ENCODE data around the gene WAC.
"Not testable (repeated sequence)": the region's sequence is repeated elsewhere in the genome, so short reads cannot be mapped to it uniquely, and the experiment has no call there.

DNA sequence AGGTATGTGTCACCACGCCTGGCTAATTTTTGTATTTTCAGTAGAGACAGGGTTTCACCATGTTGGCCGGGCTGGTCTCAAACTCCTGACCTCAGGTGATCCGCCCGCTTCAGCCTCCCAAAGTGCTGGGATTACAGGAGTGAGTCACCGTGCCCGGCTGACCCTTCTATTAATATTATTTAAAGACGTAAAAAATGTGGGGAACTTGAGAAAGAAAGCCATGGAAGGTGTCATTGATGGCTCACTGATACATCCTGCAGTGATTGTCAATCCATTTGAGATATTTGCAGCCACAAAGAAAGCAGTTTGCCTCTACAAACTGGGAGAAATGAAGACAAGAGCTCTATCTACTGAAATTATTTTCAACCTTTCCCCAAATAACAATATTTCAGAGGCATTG lies 125.9 kb downstream of the WAC start:
- TF ChIP-seq, protein P1, sequence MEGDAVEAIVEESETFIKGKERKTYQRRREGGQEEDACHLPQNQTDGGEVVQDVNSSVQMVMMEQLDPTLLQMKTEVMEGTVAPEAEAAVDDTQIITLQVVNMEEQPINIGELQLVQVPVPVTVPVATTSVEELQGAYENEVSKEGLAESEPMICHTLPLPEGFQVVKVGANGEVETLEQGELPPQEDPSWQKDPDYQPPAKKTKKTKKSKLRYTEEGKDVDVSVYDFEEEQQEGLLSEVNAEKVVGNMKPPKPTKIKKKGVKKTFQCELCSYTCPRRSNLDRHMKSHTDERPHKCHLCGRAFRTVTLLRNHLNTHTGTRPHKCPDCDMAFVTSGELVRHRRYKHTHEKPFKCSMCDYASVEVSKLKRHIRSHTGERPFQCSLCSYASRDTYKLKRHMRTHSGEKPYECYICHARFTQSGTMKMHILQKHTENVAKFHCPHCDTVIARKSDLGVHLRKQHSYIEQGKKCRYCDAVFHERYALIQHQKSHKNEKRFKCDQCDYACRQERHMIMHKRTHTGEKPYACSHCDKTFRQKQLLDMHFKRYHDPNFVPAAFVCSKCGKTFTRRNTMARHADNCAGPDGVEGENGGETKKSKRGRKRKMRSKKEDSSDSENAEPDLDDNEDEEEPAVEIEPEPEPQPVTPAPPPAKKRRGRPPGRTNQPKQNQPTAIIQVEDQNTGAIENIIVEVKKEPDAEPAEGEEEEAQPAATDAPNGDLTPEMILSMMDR (IDR thresholded peaks at IDR 0.05), result not testable (repeated sequence)
- not testable (repeated sequence) for TF ChIP-seq POLR2A (IDR thresholded peaks at IDR 0.05)

All from body of pancreas (tissue), 4 donors.